ENCODE measurements around the gene BBS9.

BBS9 gene

DNA sequence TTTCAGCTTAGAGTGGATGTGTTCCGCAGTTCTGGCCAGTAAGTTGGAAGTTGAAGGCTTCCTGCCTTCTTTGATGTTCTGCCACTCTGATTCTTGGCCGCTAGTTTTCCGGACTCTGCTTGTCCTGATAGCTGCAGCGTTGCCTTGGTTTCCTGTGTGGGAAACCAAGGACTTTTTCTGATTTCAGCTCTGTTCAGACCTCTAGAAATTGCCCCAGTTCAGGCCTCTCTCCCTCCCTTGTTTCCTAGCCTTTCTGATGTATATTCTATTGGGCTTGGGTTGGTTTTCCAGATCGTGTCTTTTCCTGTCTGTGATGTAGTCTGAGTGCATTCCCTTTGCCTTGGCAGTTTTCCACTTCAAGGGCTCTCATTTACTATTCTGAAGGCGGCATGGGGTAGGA is 318.7 kb downstream of the BBS9 start:
- no peak for TF ChIP-seq POU2F2 (IDR thresholded peaks at IDR 0.05; ENCODE audit: low read depth, low read length)
- TF ChIP-seq TAF1 (IDR thresholded peaks at IDR 0.05; ENCODE audit: low read depth, low read length): no peak
- no peak for TF ChIP-seq POLR2A (IDR thresholded peaks at IDR 0.05; ENCODE audit: low read depth, low read length)
- TF ChIP-seq PAX5 (IDR thresholded peaks at IDR 0.05; ENCODE audit: insufficient read depth, low read length, severe bottlenecking): no peak
- no peak for TF ChIP-seq POLR2AphosphoS5 (IDR thresholded peaks at IDR 0.05; ENCODE audit: low read depth, low read length)
- TF ChIP-seq SPI1 (IDR thresholded peaks at IDR 0.05; ENCODE audit: low read depth, low read length): no peak
- FAIRE-seq: no peak
- DNase-seq (ENCODE audit: insufficient read length, low spot score): no peak

GRCh38 chr7:33449847-33450246 is 320.5 kb downstream of the BBS9 start:
- FAIRE-seq: no peak
- no peak for DNase-seq (ENCODE audit: insufficient read length, low spot score)
- TF ChIP-seq SPI1 (IDR thresholded peaks at IDR 0.05; ENCODE audit: low read depth, low read length) (no peak), POLR2AphosphoS5 (IDR thresholded peaks at IDR 0.05; ENCODE audit: low read depth, low read length) (no peak)

DNA sequence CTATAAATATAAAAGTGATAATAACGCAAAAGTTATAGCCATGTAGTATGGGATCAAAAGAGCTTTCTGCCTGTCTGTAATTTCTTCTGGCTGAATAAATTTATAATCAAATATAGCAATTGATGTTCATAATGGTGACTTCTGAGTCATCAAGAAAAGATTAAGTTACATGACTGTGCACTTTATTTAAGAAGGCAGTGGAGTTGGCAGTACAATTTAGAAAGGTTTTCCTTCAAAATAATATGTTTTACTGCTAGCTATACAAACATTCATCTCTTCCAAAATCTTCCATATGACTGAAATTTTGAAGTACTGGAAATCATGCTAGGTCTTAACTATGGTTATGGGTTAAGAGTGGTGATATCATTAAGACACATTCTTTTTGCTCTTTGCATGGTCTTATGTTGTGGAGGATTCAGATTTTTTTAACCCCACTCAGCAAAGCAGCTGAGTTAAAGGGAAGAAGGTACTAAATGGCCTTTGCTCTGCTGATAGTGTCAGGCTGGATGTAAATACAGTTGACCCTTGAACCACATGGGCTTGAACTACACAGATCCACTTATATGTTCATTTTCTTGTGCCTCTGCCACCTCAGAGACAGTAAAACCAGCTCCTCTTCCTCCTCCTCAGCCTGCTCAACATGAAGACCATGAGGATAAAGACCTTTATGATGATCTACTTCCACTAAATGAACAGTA is 323.6 kb downstream of the BBS9 start:
- TF ChIP-seq POLR2AphosphoS5 (IDR thresholded peaks at IDR 0.05; ENCODE audit: low read depth, low read length) (no peak), TAF1 (IDR thresholded peaks at IDR 0.05; ENCODE audit: low read depth, low read length) (no peak), POLR2A (IDR thresholded peaks at IDR 0.05; ENCODE audit: low read depth, low read length) (no peak), SPI1 (IDR thresholded peaks at IDR 0.05; ENCODE audit: low read depth, low read length) (no peak), POU2F2 (IDR thresholded peaks at IDR 0.05; ENCODE audit: low read depth, low read length) (no peak), PAX5 (IDR thresholded peaks at IDR 0.05; ENCODE audit: insufficient read depth, low read length, severe bottlenecking) (no peak)
- no peak for DNase-seq (ENCODE audit: insufficient read length, low spot score)
- no peak for FAIRE-seq

DNA sequence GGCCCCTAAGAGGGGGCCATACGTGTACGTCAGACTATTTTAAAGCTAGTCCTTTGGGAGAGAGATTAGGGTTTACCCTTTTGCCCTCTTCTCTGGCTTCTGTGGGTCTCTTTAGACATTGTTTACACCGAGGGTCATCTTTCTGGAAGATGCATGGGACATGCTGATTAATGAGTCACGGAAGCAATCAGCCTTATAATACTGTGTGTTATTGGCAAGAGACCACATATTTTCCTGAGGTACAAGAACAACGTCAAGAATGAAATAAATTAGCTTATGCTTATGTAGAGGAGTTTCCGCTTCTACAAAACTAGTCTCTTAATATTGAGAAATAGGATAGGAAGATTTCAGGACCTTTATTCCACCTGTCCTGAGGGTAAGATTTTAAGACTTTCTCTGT is 327.7 kb downstream of the BBS9 start:
- DNase-seq (ENCODE audit: insufficient read length, low spot score): no peak
- TF ChIP-seq POLR2AphosphoS5 (IDR thresholded peaks at IDR 0.05; ENCODE audit: low read depth, low read length) (no peak), PAX5 (IDR thresholded peaks at IDR 0.05; ENCODE audit: insufficient read depth, low read length, severe bottlenecking) (no peak), TAF1 (IDR thresholded peaks at IDR 0.05; ENCODE audit: low read depth, low read length) (no peak), SPI1 (IDR thresholded peaks at IDR 0.05; ENCODE audit: low read depth, low read length) (no peak), POLR2A (IDR thresholded peaks at IDR 0.05; ENCODE audit: low read depth, low read length) (no peak), POU2F2 (IDR thresholded peaks at IDR 0.05; ENCODE audit: low read depth, low read length) (no peak)
- no peak for FAIRE-seq

GRCh38 chr7:33458581-33458980 is 329.2 kb downstream of the BBS9 start:
- no peak for DNase-seq (ENCODE audit: insufficient read length, low spot score)
- no peak for FAIRE-seq
- no peak for TF ChIP-seq SPI1 (IDR thresholded peaks at IDR 0.05; ENCODE audit: low read depth, low read length)
- TF ChIP-seq POU2F2 (IDR thresholded peaks at IDR 0.05; ENCODE audit: low read depth, low read length): no peak
- TF ChIP-seq POLR2AphosphoS5 (IDR thresholded peaks at IDR 0.05; ENCODE audit: low read depth, low read length): no peak
- TF ChIP-seq POLR2A (IDR thresholded peaks at IDR 0.05; ENCODE audit: low read depth, low read length): no peak
- no peak for TF ChIP-seq PAX5 (IDR thresholded peaks at IDR 0.05; ENCODE audit: insufficient read depth, low read length, severe bottlenecking)
- no peak for TF ChIP-seq TAF1 (IDR thresholded peaks at IDR 0.05; ENCODE audit: low read depth, low read length)

GRCh38 chr7:33459340-33459751 is 330.0 kb downstream of the BBS9 start:
- DNase-seq (ENCODE audit: insufficient read length, low spot score) (no peak), FAIRE-seq (peak; percentile 72)
- no peak for TF ChIP-seq PAX5 (IDR thresholded peaks at IDR 0.05; ENCODE audit: insufficient read depth, low read length, severe bottlenecking)
- no peak for TF ChIP-seq POLR2A (IDR thresholded peaks at IDR 0.05; ENCODE audit: low read depth, low read length)
- TF ChIP-seq SPI1 (IDR thresholded peaks at IDR 0.05; ENCODE audit: low read depth, low read length): no peak
- no peak for TF ChIP-seq POU2F2 (IDR thresholded peaks at IDR 0.05; ENCODE audit: low read depth, low read length)
- TF ChIP-seq POLR2AphosphoS5 (IDR thresholded peaks at IDR 0.05; ENCODE audit: low read depth, low read length): no peak
- TF ChIP-seq TAF1 (IDR thresholded peaks at IDR 0.05; ENCODE audit: low read depth, low read length): no peak

- no peak for DNase-seq (ENCODE audit: insufficient read length, low spot score)
- no peak for FAIRE-seq
- TF ChIP-seq SPI1 (IDR thresholded peaks at IDR 0.05; ENCODE audit: low read depth, low read length): peak; percentile 72
- TF ChIP-seq POU2F2 (IDR thresholded peaks at IDR 0.05; ENCODE audit: low read depth, low read length): no peak
Measured at GRCh38 chr7:33463131-33463530, 333.8 kb downstream of the BBS9 start.

- TF ChIP-seq POU2F2 (IDR thresholded peaks at IDR 0.05; ENCODE audit: low read depth, low read length): no peak
- TF ChIP-seq POLR2A (IDR thresholded peaks at IDR 0.05; ENCODE audit: low read depth, low read length): no peak
- TF ChIP-seq PAX5 (IDR thresholded peaks at IDR 0.05; ENCODE audit: insufficient read depth, low read length, severe bottlenecking): no peak
- no peak for TF ChIP-seq TAF1 (IDR thresholded peaks at IDR 0.05; ENCODE audit: low read depth, low read length)
- no peak for TF ChIP-seq SPI1 (IDR thresholded peaks at IDR 0.05; ENCODE audit: low read depth, low read length)
- no peak for TF ChIP-seq POLR2AphosphoS5 (IDR thresholded peaks at IDR 0.05; ENCODE audit: low read depth, low read length)
- FAIRE-seq: no peak
- DNase-seq (ENCODE audit: insufficient read length, low spot score): no peak
Measured at GRCh38 chr7:33466203-33466602, 336.8 kb downstream of the BBS9 start.

DNA sequence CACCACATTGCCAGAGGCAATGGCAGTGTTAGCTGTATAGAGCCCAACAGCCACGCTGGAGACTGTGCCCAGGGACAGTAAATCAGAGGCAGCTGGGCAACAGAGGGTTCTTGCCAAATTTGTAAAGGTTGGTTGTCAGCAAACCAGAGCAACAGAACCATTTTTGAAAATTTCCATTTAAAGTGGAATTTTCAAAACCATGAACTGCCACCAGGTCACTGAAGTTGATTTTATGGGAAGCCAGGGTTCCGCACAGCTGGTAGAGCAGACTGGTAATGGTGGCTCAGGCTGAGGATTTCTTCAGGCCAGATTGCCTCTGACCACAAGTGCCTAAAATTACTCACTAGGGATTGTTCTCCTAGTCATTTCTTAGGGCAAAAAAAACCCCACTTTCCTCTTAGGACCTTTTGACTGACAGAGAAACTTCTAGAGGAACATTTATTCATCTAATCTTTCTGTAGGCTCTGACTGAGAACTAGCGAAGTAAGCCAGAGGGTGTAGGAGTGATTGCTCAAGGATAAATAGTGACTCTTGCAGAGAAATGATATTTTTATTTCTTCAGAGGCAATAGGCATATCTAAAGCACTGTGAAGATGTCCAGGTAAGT is 342.4 kb downstream of the BBS9 start:
- no peak for DNase-seq (ENCODE audit: insufficient read length, low spot score)
- no peak for FAIRE-seq
- no peak for TF ChIP-seq POLR2AphosphoS5 (IDR thresholded peaks at IDR 0.05; ENCODE audit: low read depth, low read length)

DNA sequence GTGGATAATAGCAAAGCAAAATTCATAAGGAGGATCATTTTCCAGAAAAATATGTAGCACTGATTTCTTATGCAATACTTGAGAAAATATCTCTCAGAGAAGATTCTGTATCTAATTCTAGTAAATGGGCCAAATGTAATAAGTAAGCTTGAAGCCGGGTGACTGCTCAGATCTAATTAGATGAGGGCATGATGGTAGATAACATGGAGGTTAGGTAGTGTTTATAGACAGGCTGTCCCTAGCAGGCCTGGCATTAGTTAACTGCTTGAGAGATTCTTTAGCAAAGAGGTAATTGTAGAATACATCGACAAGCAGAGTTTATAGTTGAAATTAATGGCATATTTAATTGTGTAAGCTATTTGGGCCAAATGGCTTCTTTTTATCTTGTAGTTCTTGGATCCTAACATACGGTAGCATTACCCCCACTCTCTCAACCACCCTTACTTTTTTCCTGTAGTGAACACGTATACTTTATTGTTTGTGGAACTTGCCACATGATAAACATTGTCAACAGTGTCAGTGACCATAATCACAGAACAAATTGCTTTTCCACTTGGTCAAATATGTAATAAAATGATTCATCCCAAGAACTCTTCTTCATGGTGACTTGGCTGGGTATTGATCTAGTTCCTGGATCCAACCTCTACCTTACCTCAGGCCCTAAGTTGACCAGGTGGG is 343.1 kb downstream of the BBS9 start:
- FAIRE-seq (no peak), DNase-seq (ENCODE audit: insufficient read length, low spot score) (no peak)
- TF ChIP-seq POLR2A (IDR thresholded peaks at IDR 0.05; ENCODE audit: low read depth, low read length) (no peak), PAX5 (IDR thresholded peaks at IDR 0.05; ENCODE audit: insufficient read depth, low read length, severe bottlenecking) (no peak), POU2F2 (IDR thresholded peaks at IDR 0.05; ENCODE audit: low read depth, low read length) (no peak), POLR2AphosphoS5 (IDR thresholded peaks at IDR 0.05; ENCODE audit: low read depth, low read length) (no peak), SPI1 (IDR thresholded peaks at IDR 0.05; ENCODE audit: low read depth, low read length) (no peak), TAF1 (IDR thresholded peaks at IDR 0.05; ENCODE audit: low read depth, low read length) (no peak)

Measured in GM12891 (cell line).